H1 (cell line): ENCODE results near the gene CA10. TPM values are rescaled to one million over a fixed set of nuclear protein-coding genes. Genes with fewer than 3 reads are reported as not detected.

Source experiments
- CTCF ChIA-PET: fragments of 300-600 bp; sonication (Branson Sonifier 250); formaldehyde crosslinking; loops from one replicate; lab custom pipeline; 2021; ENCODE audit not compliant: partially characterized antibody; lab: Charles Lee
- POLR2A ChIA-PET: fragments of 300-600 bp; sonication (Branson Sonifier 250); formaldehyde crosslinking; loops from one replicate; lab custom pipeline; 2021; ENCODE audit warnings: inconsistent platforms; ENCODE audit not compliant: partially characterized antibody; lab: Charles Lee
- DNase-seq, 2 experiments: peaks; one replicate each; pipeline versions ENCODE4 v3.0.0 to v3.0.0-alpha.2; 2010 to 2022; ENCODE audit warnings: low spot score in 2 of 2, low read depth in 1 of 2, mixed read lengths in 1 of 2
- FAIRE-seq: peaks from 2 replicates; lab custom pipeline; 2011; peaks lifted over from hg19 to GRCh38; lab: Jason Lieb, UNC
- H2AFZ ChIP-seq: 2 replicates; pipeline ENCODE4 v1.8.1; 2012; ENCODE audit warnings: low read length, inconsistent platforms
- H2AK5ac ChIP-seq: 2 replicates; pipeline ENCODE4 v1.6.1; 2013; ENCODE audit warnings: low read depth, low read length
- H2BK120ac ChIP-seq: replicated peaks from 2 replicates; pipeline ENCODE3; 2013; ENCODE audit warnings: low read depth, low read length, inconsistent platforms
- H2BK12ac ChIP-seq: 2 replicates; pipeline ENCODE4 v1.6.1; 2013; ENCODE audit warnings: low read depth, low read length
- H2BK15ac ChIP-seq: 2 replicates; pipeline ENCODE4 v1.6.1; 2013; ENCODE audit warnings: low read length
- H2BK20ac ChIP-seq: 2 replicates; pipeline ENCODE4 v1.6.1; 2013; ENCODE audit warnings: low read length
- H2BK5ac ChIP-seq: 2 replicates; pipeline ENCODE4 v1.6.1; 2013; ENCODE audit warnings: low read depth, low read length
- H3K14ac ChIP-seq: 2 replicates; pipeline ENCODE4 v1.6.1; 2013; ENCODE audit warnings: inconsistent platforms; ENCODE audit not compliant: insufficient read length
- H3K18ac ChIP-seq: 2 replicates; pipeline ENCODE4 v1.6.1; 2013; ENCODE audit warnings: low read length; ENCODE audit errors: extremely low read depth
- H3K23ac ChIP-seq: 2 replicates; pipeline ENCODE4 v1.6.1; 2013; ENCODE audit warnings: inconsistent platforms; ENCODE audit not compliant: insufficient read length
- H3K23me2 ChIP-seq: 2 replicates; pipeline ENCODE4 v1.6.1; 2013; ENCODE audit warnings: low read depth, low read length
- H3K27ac ChIP-seq: 2 replicates; pipeline ENCODE4 v1.6.1; 2011; ENCODE audit warnings: low read depth, low read length, inconsistent platforms
- H3K27me3 ChIP-seq, 4 experiments: replicated peaks in 1 of 4; 1 replicate in 1 of 4; 2 replicates in 3 of 4; pipeline versions ENCODE4 v1.6.1 to v1.8.1; 2011 to 2013; ENCODE audit warnings: low read length in 3 of 4, mild to moderate bottlenecking in 3 of 4, inconsistent platforms in 2 of 4, mixed read lengths in 2 of 4, moderate library complexity in 1 of 4; ENCODE audit not compliant: control insufficient read depth in 3 of 4, insufficient read depth in 3 of 4; ENCODE audit errors: extremely low read depth in 1 of 4
- H3K36me3 ChIP-seq, 4 experiments: 2 replicates each; pipeline versions ENCODE4 v1.6.1 to v1.8.1; 2011 to 2013; ENCODE audit warnings: mild to moderate bottlenecking in 4 of 4, low read length in 3 of 4, moderate library complexity in 2 of 4, control low read depth in 1 of 4, inconsistent platforms in 1 of 4; ENCODE audit not compliant: insufficient read depth in 4 of 4, control insufficient read depth in 2 of 4
- H3K4ac ChIP-seq: replicated peaks from 2 replicates; pipeline ENCODE3; 2013; ENCODE audit warnings: low read length, low read depth, mixed read lengths, inconsistent platforms; ENCODE audit not compliant: insufficient read length
- H3K4me1 ChIP-seq, 4 experiments: replicated peaks in 1 of 4; 1 replicate in 1 of 4; 2 replicates in 3 of 4; pipeline versions ENCODE4 v1.6.1 to v1.8.1; 2011 to 2013; ENCODE audit warnings: low read length in 3 of 4, inconsistent platforms in 2 of 4, mixed read lengths in 1 of 4; ENCODE audit not compliant: insufficient read depth in 4 of 4, control insufficient read depth in 3 of 4
- H3K4me2 ChIP-seq, 2 experiments: 2 replicates each; pipeline versions ENCODE4 v1.6.1 to v1.8.1; 2011 to 2013; ENCODE audit warnings: low read depth in 2 of 2, low read length in 2 of 2, control low read depth in 1 of 2, inconsistent platforms in 1 of 2, mild to moderate bottlenecking in 1 of 2; ENCODE audit not compliant: insufficient read depth in 1 of 2
- H3K4me3 ChIP-seq, 4 experiments: fragments of 200-600, 300-600 bp in 1 of 4; sonication (generic), shearing (Covaris generic), sonication (Bioruptor Twin) in 1 of 4; 2 replicates each; pipeline versions ENCODE4 v1.5.1 to v1.8.1; 2011 to 2016; ENCODE audit warnings: low read length in 4 of 4, low read depth in 3 of 4, control low read depth in 2 of 4, inconsistent platforms in 2 of 4, mild to moderate bottlenecking in 2 of 4, mixed read lengths in 1 of 4, moderate library complexity in 1 of 4; ENCODE audit not compliant: insufficient read depth in 2 of 4; ENCODE audit errors: extremely low read depth in 1 of 4
- H3K56ac ChIP-seq: replicated peaks from 2 replicates; pipeline ENCODE3; 2013; ENCODE audit warnings: low read depth, mild to moderate bottlenecking, mixed read lengths, low read length, inconsistent platforms; ENCODE audit not compliant: insufficient read length
- H3K79me1 ChIP-seq: 2 replicates; pipeline ENCODE4 v1.6.1; 2013; ENCODE audit warnings: low read depth, low read length, control low read depth
- H3K79me2 ChIP-seq, 2 experiments: 2 replicates each; pipeline versions ENCODE4 v1.6.1 to v1.8.1; 2012 to 2013; ENCODE audit warnings: low read length in 2 of 2, mild to moderate bottlenecking in 2 of 2, inconsistent platforms in 1 of 2; ENCODE audit not compliant: insufficient read depth in 2 of 2, control insufficient read depth in 1 of 2
- H3K9ac ChIP-seq, 4 experiments: replicated peaks in 1 of 4; 1 replicate in 1 of 4; 2 replicates in 3 of 4; pipeline versions ENCODE4 v1.6.1 to v1.8.1; 2011 to 2013; ENCODE audit warnings: low read depth in 3 of 4, low read length in 3 of 4, control low read depth in 2 of 4, mild to moderate bottlenecking in 2 of 4, moderate library complexity in 2 of 4, inconsistent platforms in 1 of 4; ENCODE audit errors: extremely low read depth in 1 of 4
- H3K9me3 ChIP-seq, 2 experiments: 2 replicates each; pipeline versions ENCODE4 v1.6.1 to v1.8.1; 2012 to 2013; ENCODE audit warnings: mild to moderate bottlenecking in 2 of 2, moderate library complexity in 2 of 2, control low read depth in 1 of 2, inconsistent platforms in 1 of 2, low read depth in 1 of 2, low read length in 1 of 2, mixed read lengths in 1 of 2; ENCODE audit not compliant: insufficient read depth in 2 of 2
- H4K20me1 ChIP-seq, 2 experiments: replicated peaks in 1 of 2; 2 replicates each; pipeline versions ENCODE3 to v1.8.1; 2011 to 2013; ENCODE audit warnings: inconsistent platforms in 2 of 2, low read length in 2 of 2, mild to moderate bottlenecking in 1 of 2; ENCODE audit not compliant: insufficient read depth in 2 of 2, control insufficient read depth in 1 of 2
- H4K5ac ChIP-seq: 2 replicates; pipeline ENCODE4 v1.6.1; 2013; ENCODE audit warnings: low read length, low read depth, mixed read lengths, inconsistent platforms; ENCODE audit not compliant: insufficient read length
- H4K8ac ChIP-seq: 2 replicates; pipeline ENCODE4 v1.8.0; 2013; ENCODE audit warnings: mild to moderate bottlenecking, moderate library complexity, low read length, inconsistent platforms; ENCODE audit not compliant: insufficient read depth; ENCODE audit errors: extremely low read depth
- H4K91ac ChIP-seq: replicated peaks from 2 replicates; pipeline ENCODE3; 2013; ENCODE audit warnings: low read length, mixed read lengths, inconsistent platforms; ENCODE audit not compliant: insufficient read length
- ATF2 ChIP-seq: IDR thresholded peaks from 2 replicates; pipeline ENCODE4 v1.6.1; 2012; ENCODE audit warnings: low read length, inconsistent platforms
- CTBP2 ChIP-seq: IDR thresholded peaks from 2 replicates; pipeline ENCODE4 v1.7.0; 2011; ENCODE audit warnings: borderline replicate concordance, mild to moderate bottlenecking, moderate library complexity, mixed read lengths, low read length; ENCODE audit not compliant: insufficient read depth, insufficient read length
- CTCF ChIP-seq, 3 experiments: IDR thresholded peaks; 1 replicate in 2 of 3; 2 replicates in 1 of 3; pipeline versions ENCODE4 v1.5.1 to v1.6.1; 2011; ENCODE audit warnings: low read length in 3 of 3, mild to moderate bottlenecking in 3 of 3, inconsistent platforms in 2 of 3, low read depth in 1 of 3, moderate library complexity in 1 of 3; ENCODE audit not compliant: insufficient read depth in 1 of 3; ENCODE audit errors: control extremely low read depth in 1 of 3
- HDAC2 ChIP-seq, 2 experiments: fragments of 300-600 bp in 1 of 2; sonication (generic) in 1 of 2; IDR thresholded peaks; 2 replicates each; pipeline ENCODE4 v1.6.1; 2011 to 2012; ENCODE audit warnings: low read depth in 2 of 2, low read length in 2 of 2, mild to moderate bottlenecking in 2 of 2, moderate library complexity in 2 of 2, borderline replicate concordance in 1 of 2, inconsistent platforms in 1 of 2
- JUN ChIP-seq: IDR thresholded peaks from 2 replicates; pipeline ENCODE4 v1.6.1; 2011; ENCODE audit warnings: low read depth, mild to moderate bottlenecking, improper control_type of control experiment, low read length
- SAP30 ChIP-seq: fragments of 300-600 bp; sonication (generic); IDR thresholded peaks from 2 replicates; pipeline ENCODE4 v1.7.1; 2012; ENCODE audit warnings: low read length, moderate library complexity, mild to moderate bottlenecking, inconsistent platforms; ENCODE audit not compliant: insufficient read depth, insufficient replicate concordance
- SP4 ChIP-seq: IDR thresholded peaks from 2 replicates; pipeline ENCODE4 v1.6.1; 2012; ENCODE audit warnings: low read length, inconsistent platforms
- WGBS, 2 experiments: shearing (Covaris generic) in 1 of 2; methylation state at CpG; one replicate each; pipeline versions ENCODE4 v1.1.6 to v1.1.7; 2013 to 2015; ENCODE audit warnings: low lambda C conversion rate in 2 of 2, mixed read lengths in 2 of 2, inconsistent platforms in 1 of 2, low coverage in 1 of 2, missing lambda C conversion rate in 1 of 2; ENCODE audit not compliant: insufficient replicate concordance in 2 of 2, insufficient coverage in 1 of 2, insufficient read length in 1 of 2; ENCODE audit errors: extremely low coverage in 1 of 2, missing lambda C conversion rate in 1 of 2; 5-methylcytosine and 5-hydroxymethylcytosine counted together
- polyA plus RNA-seq, 7 experiments: library from polyadenylated mRNA; depleted of rRNA in 3 of 7; stranded (reverse) in 5 of 7; unstranded in 2 of 7; fragments of >200 nt in 5 of 7; fragments of 200-250 nt in 2 of 7; gene quantifications; 1 replicate in 5 of 7; 2 replicates in 1 of 7; 4 replicates in 1 of 7; pipeline versions ENCODE4 v1.2.1 to v1.2.3, GENCODE V29; 2011 to 2013; ENCODE audit warnings: missing spikeins in 2 of 7, mixed read lengths in 2 of 7
- total RNA-seq: library from RNA; stranded (reverse); fragmentation: NEBNext Ultra II Directional; extraction: Animal tissue kit (Norgen Biotek cat#: 25700); gene quantifications from 2 replicates; pipeline ENCODE4 v1.2.1, GENCODE V29; 2021

CA10 gene
- total and polyA plus RNA-seq, 2 of the 8 experiments (the other 6 are each of a cell fraction or from before 2014, with no cell fraction given): 0.60 to 0.63 TPM

- no peaks in the 10 kb centered on the region for H3K36me3 ChIP-seq
- no peaks in the 10 kb centered on the region for H3K9me3 ChIP-seq
- DNase-seq: no peak
- 91% methylated on average over 9 of the region's 9 CpGs; no CpG with 5 or more reads in 1 of the 2 experiments for WGBS, 2 experiments
- H3K79me2 ChIP-seq: no peaks in the 10 kb centered on the region
- H3K4me1 ChIP-seq: no peaks in the 10 kb centered on the region
- H4K20me1 ChIP-seq: no peaks in the 10 kb centered on the region
- H3K9ac ChIP-seq: no peak overlapping the region
- H3K79me1 ChIP-seq: no peaks in the 10 kb centered on the region
- H3K56ac ChIP-seq: no peak overlapping the region
- no peak overlapping the region for H2BK12ac ChIP-seq
- H3K23ac ChIP-seq: no peak overlapping the region
- CTCF ChIA-PET: interaction anchor here (2.1 kb wide), 1 partner anchor 31 kb away, joined by 8 read pairs; no protein-coding TSS in a partner anchor
- H2BK20ac ChIP-seq: no peak overlapping the region
- no peak overlapping the region for H2AK5ac ChIP-seq
- POLR2A ChIA-PET: no interaction called here
- no peak overlapping the region for H2AFZ ChIP-seq
- H4K91ac ChIP-seq: no peak overlapping the region
- H3K4me3 ChIP-seq: no peak overlapping the region
- H2BK5ac ChIP-seq: no peak overlapping the region
- no peak for FAIRE-seq
- H2BK15ac ChIP-seq: no peak overlapping the region
- H4K5ac ChIP-seq: no peak overlapping the region
- no peaks in the 10 kb centered on the region for H3K27me3 ChIP-seq
- H3K14ac ChIP-seq: no peak overlapping the region
- H3K4me2 ChIP-seq: no peak overlapping the region
- H3K18ac ChIP-seq: no peak overlapping the region
- no peak overlapping the region for H4K8ac ChIP-seq
- no peaks in the 10 kb centered on the region for H3K23me2 ChIP-seq
- H3K4ac ChIP-seq: no peak overlapping the region
- no peak overlapping the region for H3K27ac ChIP-seq
- no peak overlapping the region for H2BK120ac ChIP-seq
- TF ChIP-seq HDAC2 (IDR thresholded peaks at IDR 0.05; ENCODE audit: borderline replicate concordance in 1 of 2, low read depth in 2 of 2, low read length in 2 of 2) (no peak), JUN (no peak), ATF2 (no peak), CTCF (IDR thresholded peaks at IDR 0.05; ENCODE audit: control extremely low read depth in 1 of 3, insufficient read depth in 1 of 3, low read depth in 1 of 3, low read length in 3 of 3) (no peak), SAP30 (no peak), CTBP2 (no peak), SP4 (no peak)
Measured at GRCh38 chr17:51608251-51608933, 550.1 kb downstream of the CA10 start.
